ENCODE measurements around the gene NXNL2. TPM values are rescaled to one million over a fixed set of nuclear protein-coding genes. Genes with fewer than 3 reads are reported as not detected.

NXNL2 gene
- not detected for total RNA-seq

DNA sequence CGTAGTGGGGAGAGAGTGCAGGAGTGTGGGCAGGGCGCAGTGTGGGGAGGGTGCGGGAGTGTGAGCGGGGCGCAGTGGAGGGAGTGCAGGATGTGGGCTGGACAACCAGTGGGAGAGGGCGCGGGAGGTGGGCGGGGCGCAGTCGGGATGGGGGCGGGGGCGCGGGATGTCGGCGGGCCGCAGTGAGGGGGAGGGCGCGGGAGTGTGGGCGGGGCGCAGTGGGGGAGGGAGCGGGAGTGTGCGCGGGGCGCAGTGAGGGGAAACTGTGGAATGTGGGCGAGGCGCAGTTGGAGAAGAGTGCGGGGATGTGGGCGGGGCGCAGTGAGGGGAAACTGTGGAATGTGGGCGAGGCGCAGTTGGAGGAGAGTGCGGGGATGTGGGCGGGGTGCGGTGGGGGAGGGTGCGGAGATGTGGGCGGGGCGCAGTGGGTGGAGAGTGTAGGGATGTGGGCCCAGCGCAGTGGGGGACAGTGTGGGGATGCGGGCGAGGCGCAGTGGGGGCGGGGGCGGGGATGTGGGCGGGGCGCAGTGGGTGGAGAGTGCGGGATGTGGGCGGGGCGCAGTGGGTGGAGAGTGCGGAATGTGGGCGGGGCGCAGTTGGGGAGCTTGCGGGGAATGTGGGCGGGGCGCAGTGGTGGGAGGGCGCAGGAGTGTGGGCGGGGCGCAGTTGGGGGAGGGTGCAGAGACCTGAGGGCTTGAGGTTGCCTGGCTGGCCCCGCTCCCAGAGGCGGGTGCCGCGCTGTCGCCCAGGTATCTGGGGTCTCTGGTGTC is at the start of gene NXNL2:
Gene NXNL2, plus strand, starts transcription at position 723 of the 770 bp plus-strand sequence. CDS start 257 bp downstream, outside the sequence.
- ChIA-PET POLR2A (no interaction called here), CTCF (no interaction called here)

GRCh38 chr9:88488166-88488565 is 46.8 kb upstream of the NXNL2 start:
- POLR2A ChIA-PET, result no interaction called here
- CTCF ChIA-PET, result no interaction called here

DNA sequence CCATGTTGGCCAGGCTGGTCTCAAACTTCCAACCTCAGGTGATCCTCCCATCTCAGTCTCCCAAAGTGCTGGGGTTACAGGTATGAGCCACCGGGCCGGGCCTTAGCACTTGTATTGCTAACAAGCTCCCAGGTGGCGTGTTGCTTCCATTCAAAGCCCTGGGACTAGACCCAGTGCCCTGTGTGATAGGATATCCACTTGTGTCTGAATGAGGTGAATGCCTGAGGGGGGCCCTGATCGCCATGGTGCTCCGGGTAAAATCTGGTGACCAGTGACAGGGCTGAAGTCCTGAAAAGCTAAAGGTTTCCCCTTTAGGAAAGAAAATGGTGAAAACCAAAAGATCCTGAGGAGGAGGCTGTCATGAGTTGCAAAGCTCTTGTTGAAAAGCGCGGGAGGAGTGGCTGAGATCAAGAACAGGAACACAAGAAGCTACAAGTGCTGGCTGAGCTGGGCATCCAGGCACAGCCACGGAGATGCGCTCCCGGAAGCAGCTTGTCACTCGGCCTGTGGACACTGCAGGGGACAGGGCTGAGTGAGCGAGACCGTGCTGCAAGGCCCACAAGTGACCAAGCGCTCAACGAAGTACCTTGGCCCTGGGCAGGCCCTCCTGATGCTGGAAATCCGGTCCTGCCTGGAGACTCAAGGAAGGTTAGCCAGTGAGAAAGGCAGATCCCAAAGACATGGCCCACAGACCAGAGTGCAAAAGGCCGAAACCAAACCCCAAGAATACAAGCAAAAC is 39.8 kb upstream of the NXNL2 start:
- ChIA-PET POLR2A (no interaction called here), CTCF (no interaction called here)

- ChIA-PET POLR2A (no interaction called here), CTCF (no interaction called here)
These were observed 37.8 kb upstream of the NXNL2 start for GRCh38 chr9:88497224-88497623.

DNA sequence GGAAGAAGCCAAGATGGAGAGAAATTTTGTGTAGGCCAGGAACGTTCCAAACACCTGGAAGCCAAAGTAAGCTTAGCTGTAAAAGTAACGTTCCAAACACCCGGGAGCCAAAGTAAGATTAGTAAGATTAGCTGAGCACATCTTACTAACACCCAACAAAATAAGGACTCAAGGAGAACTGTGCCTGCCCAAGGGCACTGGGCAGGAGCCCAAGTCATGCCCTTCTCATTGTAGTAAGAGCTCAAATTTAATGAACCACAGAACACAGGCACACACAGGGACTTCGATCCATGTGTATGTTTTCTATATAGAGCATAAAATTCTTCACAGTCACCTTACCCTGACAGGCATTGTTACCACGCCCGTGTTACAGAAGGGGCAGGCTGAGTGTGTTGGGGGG is 36.1 kb upstream of the NXNL2 start:
- ChIA-PET POLR2A (no interaction called here), CTCF (no interaction called here)

GRCh38 chr9:88501086-88501485 is 33.9 kb upstream of the NXNL2 start:
- POLR2A ChIA-PET, result no interaction called here
- CTCF ChIA-PET, result no interaction called here

DNA sequence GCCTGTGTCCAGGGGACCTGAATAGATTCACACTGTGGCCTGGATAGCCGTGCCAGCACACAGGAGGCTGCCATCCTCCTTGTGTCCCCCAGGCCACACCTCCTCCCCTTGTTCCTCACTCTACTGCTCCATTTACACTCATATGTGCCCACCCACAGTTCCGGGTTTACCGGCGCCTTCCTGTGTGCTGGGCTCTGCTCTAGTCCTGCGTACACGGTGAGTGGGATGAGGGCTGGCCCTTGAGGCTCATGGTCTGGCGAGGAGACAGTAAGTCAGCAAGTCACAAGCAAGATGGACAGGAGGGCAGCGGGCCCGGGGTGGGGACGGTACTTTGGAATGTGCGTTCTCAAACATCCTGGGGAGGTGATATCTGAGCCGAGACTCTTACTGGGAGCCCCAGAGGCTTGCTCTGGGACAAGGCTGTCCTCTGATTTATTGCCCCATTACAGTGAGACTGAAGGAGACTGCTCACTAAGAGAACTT is 32.4 kb upstream of the NXNL2 start:
- POLR2A ChIA-PET, result no interaction called here
- CTCF ChIA-PET, result no interaction called here

DNA sequence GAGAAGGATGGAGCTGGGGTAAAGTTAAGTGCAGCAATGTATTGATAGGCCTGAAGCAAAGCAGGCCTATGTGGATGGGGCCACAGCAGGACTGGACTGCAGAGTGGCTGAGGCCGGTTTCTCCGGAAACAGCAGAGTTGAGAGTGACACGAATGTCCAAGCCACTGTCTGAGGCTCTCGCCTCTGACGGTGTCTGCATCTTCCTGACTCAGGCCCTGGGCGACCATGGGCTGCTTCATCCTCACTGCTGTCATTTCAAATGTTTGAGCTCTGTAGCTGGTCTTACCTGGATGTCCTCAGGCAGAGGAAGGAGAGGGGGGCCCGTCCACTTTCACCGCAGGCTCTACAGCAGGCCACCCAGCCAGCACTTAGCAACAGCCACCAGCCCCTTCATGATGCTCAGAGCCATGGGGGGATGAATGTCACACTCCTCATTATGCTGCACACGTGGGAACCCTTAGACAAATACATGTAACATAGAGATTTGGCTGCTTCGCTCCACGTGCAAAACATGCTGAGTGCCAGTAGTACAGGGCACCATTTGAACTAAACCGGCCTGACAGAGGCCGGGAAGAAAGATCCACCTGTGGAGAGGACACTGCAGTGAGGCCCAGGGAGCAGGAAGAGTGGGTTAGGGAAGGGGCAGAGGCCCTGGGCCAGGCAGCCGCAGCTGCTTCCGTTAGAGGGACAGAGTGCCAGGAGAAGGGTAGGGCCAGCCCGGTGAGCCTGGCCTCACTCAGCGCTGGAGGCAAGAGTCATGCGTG is 31.7 kb upstream of the NXNL2 start:
- ChIA-PET CTCF (no interaction called here), POLR2A (no interaction called here)

DNA sequence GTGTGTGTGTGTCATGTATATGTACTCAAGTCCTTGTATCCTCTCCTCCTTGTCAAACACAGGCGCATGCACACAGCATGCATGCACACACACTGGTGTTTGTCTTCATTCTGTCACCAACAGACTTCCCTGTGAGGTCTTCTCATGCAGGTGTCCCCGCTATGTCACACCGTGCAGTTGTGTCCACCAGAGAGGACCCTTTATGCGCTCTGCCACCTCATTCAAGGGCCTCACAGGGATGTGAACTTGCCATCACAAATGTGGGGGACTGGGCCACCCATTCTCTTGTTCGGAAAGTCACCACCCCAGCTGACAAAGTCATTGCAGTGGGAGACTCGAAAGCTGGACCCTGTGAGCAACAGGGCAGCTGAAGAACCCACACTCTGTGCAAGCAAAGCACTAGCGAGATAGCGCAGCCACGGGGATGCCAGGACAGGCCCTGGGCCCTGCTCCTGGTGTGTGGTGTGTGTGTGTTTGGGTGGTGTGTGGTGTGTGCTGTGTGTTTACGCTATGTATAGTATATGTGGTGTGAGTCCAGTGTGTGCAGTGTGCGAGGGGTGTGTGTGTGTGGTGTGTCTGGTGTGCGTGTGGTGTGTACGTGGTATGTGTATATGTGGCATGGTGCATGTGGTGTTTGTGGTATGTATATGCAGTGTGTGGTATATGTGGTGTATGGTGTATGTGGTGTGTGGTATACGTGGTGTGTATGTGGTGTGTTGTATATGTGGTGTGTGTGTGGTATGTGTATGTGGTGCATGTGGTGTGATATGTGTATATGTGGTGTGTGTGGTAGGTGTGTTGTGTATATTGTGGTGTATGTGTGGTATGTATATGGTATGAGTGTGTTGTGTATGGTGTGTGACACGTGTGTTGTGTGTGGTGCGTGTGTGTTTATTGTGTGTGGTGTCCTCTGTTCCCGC is 30.9 kb upstream of the NXNL2 start:
- ChIA-PET POLR2A (no interaction called here), CTCF (no interaction called here)

DNA sequence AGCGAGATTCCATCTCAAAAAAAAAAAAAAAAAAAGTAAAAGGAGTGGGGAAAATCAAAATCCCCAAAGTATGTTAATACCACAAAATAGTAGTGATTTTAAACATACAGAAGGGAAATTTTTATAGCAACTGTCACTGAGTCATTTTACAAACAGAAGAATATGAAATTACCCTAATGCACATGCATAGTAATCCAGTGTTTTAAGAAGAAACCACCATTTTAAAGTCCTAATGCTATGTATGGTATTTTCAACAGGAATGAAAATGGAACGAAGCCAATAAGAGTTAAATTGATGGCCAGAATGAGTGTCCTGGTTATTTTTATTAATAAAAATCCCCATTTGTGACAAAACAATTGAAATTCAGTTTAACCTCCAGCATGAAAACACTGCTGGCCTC is 26.7 kb upstream of the NXNL2 start:
- POLR2A ChIA-PET, result no interaction called here
- CTCF ChIA-PET, result interaction anchor here (0.6 kb wide), 1 partner anchor 102 kb away, joined by 4 read pairs; no protein-coding TSS in a partner anchor

GRCh38 chr9:88511906-88512305 is 23.1 kb upstream of the NXNL2 start:
- ChIA-PET CTCF (no interaction called here), POLR2A (no interaction called here)

GRCh38 chr9:88514247-88514646 is 20.7 kb upstream of the NXNL2 start:
- POLR2A ChIA-PET, result no interaction called here
- CTCF ChIA-PET, result interaction anchor here (0.7 kb wide), 1 partner anchor 1827 kb away, joined by 3 read pairs; no protein-coding TSS in a partner anchor

GRCh38 chr9:88521308-88521707 is 13.7 kb upstream of the NXNL2 start:
- ChIA-PET CTCF (no interaction called here), POLR2A (no interaction called here)

- POLR2A ChIA-PET, result no interaction called here
- CTCF ChIA-PET, result no interaction called here
These were observed 12.6 kb upstream of the NXNL2 start for GRCh38 chr9:88522360-88522759.

DNA sequence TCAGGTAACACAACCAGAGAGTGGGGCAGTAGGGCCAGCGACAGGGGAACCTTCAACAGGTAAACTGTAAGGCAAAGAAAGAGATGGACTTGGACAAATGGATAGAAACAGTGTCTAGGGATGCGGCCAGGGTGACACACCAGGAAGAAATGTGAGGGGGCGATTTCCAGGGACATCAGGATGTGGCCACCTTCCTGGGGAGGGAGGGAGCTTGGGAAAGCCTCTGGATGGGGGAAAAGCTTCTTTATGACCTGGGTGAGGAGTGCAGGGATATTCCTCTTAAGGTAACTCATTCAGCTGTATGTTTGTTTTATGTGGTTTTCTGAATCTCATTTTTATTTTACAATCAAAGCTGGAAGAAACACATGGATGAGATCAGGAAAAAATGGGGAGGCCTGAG is 11.9 kb upstream of the NXNL2 start:
- CTCF ChIA-PET, result no interaction called here
- POLR2A ChIA-PET, result no interaction called here

GRCh38 chr9:88524911-88525310 is 10.1 kb upstream of the NXNL2 start:
- ChIA-PET CTCF (no interaction called here), POLR2A (no interaction called here)

GRCh38 chr9:88527618-88528017 is 7.4 kb upstream of the NXNL2 start:
- ChIA-PET CTCF (no interaction called here), POLR2A (no interaction called here)

DNA sequence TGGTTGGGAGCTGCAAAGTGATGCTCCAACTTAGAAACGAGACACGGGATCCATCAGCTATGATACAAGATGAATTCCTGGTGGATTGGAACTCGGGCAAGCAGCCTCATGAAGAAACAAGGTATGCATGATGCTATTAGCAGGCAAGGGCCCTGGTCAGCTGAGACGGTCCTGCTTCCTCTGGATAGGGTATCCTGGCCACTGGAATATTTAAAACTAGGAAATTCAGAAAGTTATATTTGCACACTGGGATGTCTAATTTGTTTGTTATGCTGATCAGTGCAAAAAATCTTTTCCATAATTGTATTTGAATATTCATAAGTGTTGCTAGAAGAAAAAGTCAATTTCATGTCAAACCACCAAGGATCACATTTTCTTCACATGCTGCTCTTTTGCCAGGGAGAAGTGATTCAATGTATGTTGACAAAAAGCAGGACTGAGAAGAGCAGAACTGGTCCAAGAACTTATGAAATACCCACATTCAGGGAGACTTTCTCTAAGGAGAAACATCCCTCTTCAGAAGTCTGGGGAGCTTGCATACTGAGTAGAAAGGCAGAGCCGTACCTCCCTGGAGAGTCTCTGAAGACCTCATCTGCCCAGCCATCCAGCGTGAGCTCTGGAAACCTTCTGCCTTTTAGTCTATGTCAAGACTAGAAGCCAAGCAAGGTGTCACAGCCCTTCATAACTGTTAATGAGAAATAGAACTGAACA is 6.7 kb upstream of the NXNL2 start:
- POLR2A ChIA-PET, result no interaction called here

GRCh38 chr9:88529496-88529895 is 5.5 kb upstream of the NXNL2 start:
- CTCF ChIA-PET, result no interaction called here
- POLR2A ChIA-PET, result no interaction called here

More for the DNA sequence above, 6.7 kb upstream of the NXNL2 start:
- CTCF ChIA-PET, result no interaction called here
